Sigmoid colon (tissue), 4 donors: Measurements from ENCODE around the gene BTBD6.

Source experiments
- CTCF ChIP-seq, 4 experiments: fragments of 450-650 bp in 3 of 4; fragments of 200-600 bp in 1 of 4; IDR thresholded peaks; one replicate each; pipeline ENCODE4 v1.5.1; 2016 to 2019; ENCODE audit warnings: antibody characterized with exemption in 4 of 4, mild to moderate bottlenecking in 3 of 4, moderate library complexity in 2 of 4
- EP300 ChIP-seq, 4 donors: sonication (generic); formaldehyde crosslinking; IDR thresholded peaks; one replicate each; pipeline ENCODE4 v1.6.1; 2017; ENCODE audit warnings: antibody characterized with exemption in 4 of 4
- POLR2AphosphoS5 ChIP-seq, 4 donors: sonication (generic); formaldehyde crosslinking; IDR thresholded peaks; one replicate each; pipeline ENCODE4 v1.6.1; 2017; ENCODE audit warnings: antibody characterized with exemption in 4 of 4

DNA sequence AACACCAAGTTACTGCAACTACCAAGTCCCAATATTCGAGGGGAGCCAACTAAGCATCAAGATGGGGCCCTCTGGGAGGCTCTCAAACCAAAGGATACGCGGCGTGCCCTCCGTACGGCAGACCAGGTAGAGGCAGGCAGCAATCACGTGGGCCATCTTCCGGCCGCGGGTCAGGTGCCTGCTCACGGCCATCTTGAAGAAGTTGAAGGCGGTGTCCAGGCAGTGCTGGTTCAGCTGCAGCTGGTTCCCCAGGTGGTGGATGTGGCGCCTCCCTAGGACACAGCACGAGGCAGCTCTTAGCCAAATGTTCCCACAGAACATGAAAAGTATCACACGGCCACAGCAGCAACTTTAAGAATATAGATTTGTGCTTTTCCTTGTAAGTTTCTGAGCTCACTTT is 24.3 kb downstream of the BTBD6 start:
- TF ChIP-seq CTCF (IDR thresholded peaks at IDR 0.05) (no peak), EP300 (IDR thresholded peaks at IDR 0.05) (no peak), POLR2AphosphoS5 (IDR thresholded peaks at IDR 0.05) (no peak)
